NCI-H146 treated with DMSO at 0.1 percent for 48 hours (cell line): ENCODE results near the gene CEBPA.
"Not testable (repeated sequence)": the region's sequence is repeated elsewhere in the genome, so short reads cannot be mapped to it uniquely, and the experiment has no call there.

Experiments used
- DNase-seq: peaks from one replicate; lab custom pipeline; 2025; ENCODE audit not compliant: unreplicated experiment; lab: John Stamatoyannopoulos, UW

The CEBPA gene

DNA sequence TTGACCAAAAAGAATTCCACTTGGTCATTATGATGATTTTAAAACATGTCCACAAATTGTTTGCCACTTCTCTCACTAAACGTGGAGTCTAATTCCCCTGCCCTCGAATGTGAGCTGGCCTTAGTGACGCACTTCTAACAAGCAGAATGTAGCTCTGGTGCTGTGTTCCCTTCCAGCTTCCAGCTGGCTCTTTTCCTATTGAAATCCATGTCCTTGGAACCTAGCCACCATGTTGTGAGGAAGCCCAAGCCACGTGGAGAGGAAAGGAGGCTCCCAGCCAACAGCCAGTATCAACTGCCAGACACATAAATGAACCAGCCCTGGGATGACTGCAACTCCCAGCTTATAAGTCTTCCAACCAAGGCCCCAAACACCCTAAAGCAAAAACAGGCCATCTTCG is 23.6 kb upstream of the CEBPA start:
- DNase-seq = no peak

GRCh38 chr19:33324628-33325027 is 22.3 kb upstream of the CEBPA start:
- DNase-seq = no peak

- no peak for DNase-seq
These were observed 20.9 kb upstream of the CEBPA start for GRCh38 chr19:33323093-33323820.

DNA sequence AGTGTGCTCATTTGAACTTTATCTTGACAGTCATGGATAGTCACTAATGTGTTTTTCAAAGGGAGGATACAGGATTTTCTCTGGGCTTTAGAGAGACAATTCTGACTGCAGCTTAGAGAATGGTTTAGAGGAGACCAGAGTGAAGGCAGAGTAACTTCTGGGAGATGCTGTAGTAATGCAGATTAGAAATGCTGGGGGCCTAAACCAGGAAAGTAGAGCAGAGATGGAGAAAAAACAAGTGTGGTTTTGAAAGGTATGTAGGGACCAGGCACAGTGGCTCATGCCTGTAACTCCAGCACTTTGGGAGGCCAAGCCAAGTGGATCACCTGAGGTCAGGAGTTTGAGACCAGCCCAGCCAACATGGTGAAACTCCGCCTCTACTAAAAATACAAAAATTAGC is 18.3 kb upstream of the CEBPA start:
- DNase-seq = no peak

- DNase-seq = not testable (repeated sequence)
These were observed 15.7 kb upstream of the CEBPA start for GRCh38 chr19:33317991-33318390.

GRCh38 chr19:33317517-33317916 is 15.2 kb upstream of the CEBPA start:
- DNase-seq = no peak

DNA sequence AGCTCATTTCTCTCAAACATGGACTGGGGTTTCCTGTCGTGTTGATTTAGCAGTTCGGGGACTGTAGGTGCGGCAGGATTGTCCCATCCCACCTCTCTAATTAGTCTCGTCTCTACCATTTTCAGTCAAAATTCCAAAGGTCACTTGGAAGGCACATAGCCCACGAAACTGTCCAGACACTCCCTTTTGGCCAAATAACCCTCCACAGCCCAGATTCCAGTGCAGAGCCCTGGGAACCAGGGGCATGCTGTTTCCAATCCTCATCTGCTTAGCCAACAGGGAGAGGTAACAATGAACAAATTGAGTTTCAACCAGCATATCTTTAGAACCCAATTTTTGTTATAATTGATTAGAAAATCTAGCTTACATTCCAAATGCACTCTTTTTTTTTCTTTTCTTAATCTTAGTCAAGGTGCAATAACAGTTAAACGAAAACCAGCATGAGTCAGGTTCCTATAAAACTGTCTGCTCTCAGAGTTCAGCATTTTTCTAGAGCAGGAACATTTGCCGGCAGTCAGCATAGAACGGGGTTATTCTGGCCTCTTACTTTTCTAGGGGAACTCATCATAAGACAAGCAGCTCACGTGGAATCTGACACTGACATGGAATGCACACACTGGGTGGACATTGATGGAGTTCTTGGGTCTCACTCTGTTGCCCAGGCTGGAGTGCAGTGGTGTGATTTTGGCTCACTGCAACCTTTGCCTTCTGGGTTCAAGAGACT is 14.4 kb upstream of the CEBPA start:
- no peak for DNase-seq

DNA sequence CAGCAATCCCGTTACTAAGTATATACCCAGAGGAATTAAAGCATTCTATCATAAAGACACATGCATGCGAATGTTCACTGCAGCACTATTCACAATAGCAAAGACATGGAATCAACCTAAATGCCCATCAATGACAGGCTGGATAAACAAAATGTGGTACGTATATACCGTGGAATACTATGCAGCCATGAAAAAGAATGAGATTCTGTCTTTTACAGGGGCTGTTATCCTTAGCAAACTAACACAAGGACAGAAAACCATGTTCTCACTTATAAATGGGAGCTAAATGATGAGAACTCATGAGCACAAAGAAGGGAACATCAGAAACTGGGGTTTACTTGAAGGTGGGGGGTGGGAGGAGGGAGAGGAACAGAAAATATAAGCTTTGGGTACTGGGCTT is 10.5 kb upstream of the CEBPA start:
- not testable (repeated sequence) for DNase-seq

GRCh38 chr19:33312065-33312464 is 9.7 kb upstream of the CEBPA start:
- DNase-seq = no peak

GRCh38 chr19:33311326-33311682 is 9.0 kb upstream of the CEBPA start:
- DNase-seq = no peak

GRCh38 chr19:33310606-33311325 is 8.4 kb upstream of the CEBPA start:
- DNase-seq = no peak

DNA sequence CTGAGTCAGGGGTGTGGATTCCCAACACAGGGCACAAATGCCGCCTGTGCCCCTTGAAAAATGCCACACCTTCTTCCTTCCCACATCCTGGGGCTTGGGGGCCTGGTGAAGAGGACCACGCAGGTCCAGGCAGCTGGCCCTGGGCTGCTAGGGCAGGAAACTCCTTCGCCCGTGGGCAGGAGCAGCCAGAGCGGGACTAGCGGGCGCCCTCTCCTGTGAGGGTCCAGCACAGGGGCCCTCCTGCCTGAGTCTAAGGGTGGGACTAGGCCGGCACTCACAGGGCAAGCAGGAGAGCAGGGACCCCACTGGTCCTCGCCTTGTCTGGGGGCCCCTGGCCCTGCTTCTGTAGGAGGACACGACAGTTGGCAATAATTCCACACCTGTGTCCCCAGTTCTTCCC is 7.5 kb upstream of the CEBPA start:
- DNase-seq = no peak

GRCh38 chr19:33306853-33307792 is 4.8 kb upstream of the CEBPA start:
- no peak for DNase-seq

DNA sequence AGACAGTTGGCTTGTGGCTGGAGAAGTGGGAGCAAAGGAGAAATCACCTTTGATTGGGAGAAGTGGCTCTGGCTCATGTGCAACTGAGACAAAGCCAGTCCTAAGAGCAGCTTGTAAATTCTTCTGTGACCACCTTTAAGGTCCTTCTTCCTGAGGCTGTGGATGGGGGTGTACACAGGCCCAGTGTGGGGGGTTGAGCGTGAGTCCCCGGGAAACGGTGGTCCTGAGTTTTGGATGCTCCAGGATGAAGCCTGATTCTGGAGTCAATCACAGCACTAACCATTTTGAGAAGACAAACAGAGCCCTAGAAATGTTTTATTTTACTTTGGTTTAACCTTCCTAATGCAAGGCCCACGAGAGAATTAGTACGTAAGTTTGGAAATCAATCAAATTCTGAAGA is 3.9 kb upstream of the CEBPA start:
- no peak for DNase-seq

DNA sequence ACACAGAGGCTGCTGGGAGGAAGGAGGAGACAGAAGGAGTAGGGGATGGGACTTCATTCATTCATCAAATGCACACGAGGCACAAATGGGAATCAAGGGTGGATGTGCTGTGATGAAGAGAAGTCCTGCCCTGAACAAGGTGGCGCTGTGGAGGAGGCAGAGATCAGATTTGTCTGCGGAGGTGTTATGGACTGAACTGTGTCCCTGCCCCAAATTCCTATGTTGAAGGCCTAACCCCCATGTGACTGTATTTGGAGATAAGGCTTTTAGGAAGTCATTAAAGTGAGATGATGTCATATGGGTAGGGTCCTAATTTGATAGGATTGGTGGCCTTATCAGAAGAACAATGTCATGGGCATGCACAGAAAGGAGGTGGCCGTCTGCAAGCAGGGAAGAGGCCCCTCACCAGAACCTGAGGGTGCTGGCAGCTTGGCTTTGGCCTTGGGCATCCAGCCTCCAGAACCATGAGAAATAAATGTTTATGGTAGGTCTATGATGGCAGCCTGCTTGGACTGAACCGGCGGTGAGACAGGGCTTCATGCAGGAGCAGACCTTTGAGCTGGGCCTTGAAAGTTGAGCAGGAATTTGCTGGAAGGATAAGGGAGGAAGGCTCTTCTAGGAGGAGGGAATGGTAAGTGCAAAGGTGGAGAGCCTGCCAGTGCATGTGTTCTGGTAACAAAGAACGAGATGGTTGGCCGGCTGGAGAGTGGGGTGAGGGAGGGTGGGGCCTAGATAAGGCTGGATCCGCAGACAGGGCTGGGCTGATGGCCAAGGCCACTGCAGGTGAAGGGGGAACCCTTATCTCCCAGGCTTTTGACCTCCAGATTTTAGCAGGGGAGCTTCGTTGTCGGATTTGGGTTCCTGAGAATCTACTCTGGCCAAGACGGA is 2.7 kb upstream of the CEBPA start:
- DNase-seq = no peak

DNA sequence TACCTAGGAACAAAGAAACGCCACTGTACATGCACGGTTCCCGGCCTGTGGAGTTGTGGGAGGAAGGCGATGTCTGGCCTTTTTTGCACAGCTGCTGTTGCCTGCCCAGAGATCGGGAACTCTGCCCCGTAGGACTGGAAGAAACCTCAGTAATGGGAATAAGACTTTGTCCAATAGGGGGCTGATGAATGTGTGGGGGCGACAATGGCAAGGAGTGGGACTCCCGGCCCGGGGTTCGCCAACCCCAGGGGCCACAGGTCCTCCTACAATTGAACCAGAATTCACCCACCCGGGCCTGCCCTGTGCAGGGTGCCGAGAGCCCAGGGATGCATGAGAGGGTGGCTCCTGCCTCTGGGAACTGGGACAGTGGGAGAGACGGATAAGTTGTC is 2.0 kb upstream of the CEBPA start:
- DNase-seq = no peak

GRCh38 chr19:33303791-33304345 is 1.5 kb upstream of the CEBPA start:
- no peak for DNase-seq

- DNase-seq = no peak
These were observed 848 bp upstream of the CEBPA start for GRCh38 chr19:33302974-33303790.

DNA sequence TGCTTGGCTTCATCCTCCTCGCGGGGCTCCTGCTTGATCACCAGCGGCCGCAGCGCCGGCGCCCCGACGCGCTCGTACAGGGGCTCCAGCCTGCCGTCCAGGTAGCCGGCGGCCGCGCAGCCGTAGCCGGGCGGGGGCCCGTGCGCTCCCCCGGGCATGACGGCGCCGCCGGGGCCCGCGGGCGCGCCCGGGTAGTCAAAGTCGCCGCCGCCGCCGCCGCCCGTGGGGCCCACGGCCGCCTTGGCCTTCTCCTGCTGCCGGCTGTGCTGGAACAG is 497 bp downstream of the CEBPA start:
- no peak for DNase-seq
